Natural killer cell (primary cell): ENCODE data around the gene C1orf21. TPM values are rescaled to one million over a fixed set of nuclear protein-coding genes. Genes with fewer than 3 reads are reported as not detected.

Experiments
- ATAC-seq, 3 donors: fragments of 150-1000 bp in 2 of 3; fragments of 200-7000 bp in 1 of 3; cut with Tn5 transposase; 1 replicate in 1 of 3; 2 replicates in 2 of 3; pipeline ENCODE4 v1.10.0; 2021; ENCODE audit warnings: mild to moderate bottlenecking in 2 of 3, moderate library complexity in 2 of 3
- DNase-seq, 2 donors: peaks; one replicate each; pipeline versions ENCODE4 v3.0.0 to v3.0.0-alpha.2; 2013 to 2021; ENCODE audit warnings: mixed read lengths in 1 of 2
- H3K27ac ChIP-seq: one replicate; pipeline ENCODE4 v1.5.1; 2013; ENCODE audit warnings: mild to moderate bottlenecking, low read length
- H3K27me3 ChIP-seq: one replicate; pipeline ENCODE4 v1.6.1; 2013; ENCODE audit warnings: low read length; ENCODE audit not compliant: control insufficient read depth, insufficient read depth
- H3K36me3 ChIP-seq: one replicate; pipeline ENCODE4 v1.6.1; 2013; ENCODE audit warnings: low read length; ENCODE audit not compliant: control insufficient read depth, insufficient read depth
- H3K4me1 ChIP-seq: one replicate; pipeline ENCODE4 v1.6.1; 2013; ENCODE audit warnings: low read length; ENCODE audit not compliant: control insufficient read depth, insufficient read depth
- H3K4me3 ChIP-seq: one replicate; pipeline ENCODE4 v1.5.1; 2013; ENCODE audit warnings: low read length
- H3K9me3 ChIP-seq: one replicate; pipeline ENCODE4 v1.6.1; 2013; ENCODE audit warnings: low read length; ENCODE audit not compliant: control insufficient read depth, insufficient read depth
- H3K27ac Mint-ChIP-seq, 2 donors: one replicate each; pipeline ENCODE4 v1.8.0; 2022; ENCODE audit warnings: mild to moderate bottlenecking in 2 of 2, mixed read lengths in 2 of 2, moderate library complexity in 1 of 2
- H3K27me3 Mint-ChIP-seq, 2 donors: one replicate each; pipeline ENCODE4 v1.8.0; 2022; ENCODE audit warnings: low read depth in 2 of 2, mixed read lengths in 2 of 2
- H3K36me3 Mint-ChIP-seq: one replicate; pipeline ENCODE4 v1.8.0; 2022; ENCODE audit warnings: mixed read lengths
- H3K4me1 Mint-ChIP-seq, 2 donors: one replicate each; pipeline ENCODE4 v1.8.0; 2022; ENCODE audit warnings: mixed read lengths in 2 of 2
- H3K4me3 Mint-ChIP-seq: one replicate; pipeline ENCODE4 v1.8.0; 2022; ENCODE audit warnings: mild to moderate bottlenecking, moderate library complexity, mixed read lengths
- H3K9me3 Mint-ChIP-seq, 2 donors: one replicate each; pipeline ENCODE4 v1.8.0; 2022; ENCODE audit warnings: mixed read lengths in 2 of 2
- CTCF ChIP-seq: fragments of 200-600 bp; IDR thresholded peaks from one replicate; pipeline ENCODE4 v1.8.0; 2022; ENCODE audit warnings: antibody characterized with exemption
- WGBS: methylation state at CpG from one replicate; pipeline ENCODE4 v1.1.7; 2013; ENCODE audit warnings: missing lambda C conversion rate; ENCODE audit not compliant: insufficient coverage; 5-methylcytosine and 5-hydroxymethylcytosine counted together
- intact Hi-C: fragments of 100-400 bp; cut with micrococcal nuclease; formaldehyde crosslinking; loops from one replicate; pipeline ENCODE4 v1.14.2; 2022
- total RNA-seq, 4 donors: library from RNA; stranded (reverse); fragments of 120-200 nt in 1 of 4; gene quantifications; one replicate each; pipeline versions ENCODE4 v1.2.3 to v1.2.4, GENCODE V29; 2013 to 2022

The C1orf21 gene
- total RNA-seq, 3 donors from 2014 or later (not counting 1 experiment from before 2014, with no cell fraction given), result 84.3 to 111 (median 88.3) TPM

GRCh38 chr1:184366997-184367396 lies 19.8 kb upstream of the C1orf21 start:
- H3K4me3 Mint-ChIP-seq, result no peak overlapping the region
- Histone ChIP-seq H3K9me3 (no peaks in the 10 kb centered on the region), H3K27me3 (no peaks in the 10 kb centered on the region), H3K4me3 (no peak overlapping the region), H3K27ac (no peak overlapping the region), H3K4me1 (no peaks in the 10 kb centered on the region), H3K36me3 (no peaks in the 10 kb centered on the region)
- H3K9me3 Mint-ChIP-seq, result no peaks in the 10 kb centered on the region
- intact Hi-C loops, result no loop called here
- 88% methylated on average over 11 of the region's 11 CpGs for WGBS
- no peak for DNase-seq
- no peak overlapping the region for H3K27ac Mint-ChIP-seq
- no peaks in the 10 kb centered on the region for H3K4me1 Mint-ChIP-seq
- ATAC-seq, result no peak
- TF ChIP-seq CTCF, result no peak
- H3K36me3 Mint-ChIP-seq, result no peaks in the 10 kb centered on the region
- H3K27me3 Mint-ChIP-seq, result peaks cover 0 to 13% of the 10 kb centered on the region in 2 donors

GRCh38 chr1:184367427-184368038 lies 19.3 kb upstream of the C1orf21 start:
- no peak for TF ChIP-seq CTCF
- Mint-ChIP-seq H3K9me3 (no peaks in the 10 kb centered on the region), H3K36me3 (no peaks in the 10 kb centered on the region), H3K4me3 (no peak overlapping the region), H3K27me3 (peaks cover 0 to 13% of the 10 kb centered on the region in 2 donors), H3K27ac (no peak overlapping the region), H3K4me1 (no peaks in the 10 kb centered on the region)
- Histone ChIP-seq H3K36me3 (no peaks in the 10 kb centered on the region), H3K27ac (no peak overlapping the region), H3K4me1 (no peaks in the 10 kb centered on the region), H3K4me3 (no peak overlapping the region), H3K9me3 (no peaks in the 10 kb centered on the region), H3K27me3 (no peaks in the 10 kb centered on the region)
- intact Hi-C loops, result no loop called here
- DNase-seq (no peak), ATAC-seq (no peak)
- no CpG with 5 or more reads among the region's 1 CpG for WGBS

- no peak for TF ChIP-seq CTCF
- H3K4me3 ChIP-seq, result no peak overlapping the region
- no peaks in the 10 kb centered on the region for H3K9me3 Mint-ChIP-seq
- no peak overlapping the region for H3K27ac Mint-ChIP-seq
- no peaks in the 10 kb centered on the region for H3K27me3 ChIP-seq
- no peaks in the 10 kb centered on the region for H3K9me3 ChIP-seq
- no peaks in the 10 kb centered on the region for H3K36me3 ChIP-seq
- H3K27me3 Mint-ChIP-seq, result peaks cover 0 to 13% of the 10 kb centered on the region in 2 donors
- H3K4me1 Mint-ChIP-seq, result no peaks in the 10 kb centered on the region
- H3K27ac ChIP-seq, result no peak overlapping the region
- H3K4me1 ChIP-seq, result no peaks in the 10 kb centered on the region
- intact Hi-C loops, result no loop called here
- H3K4me3 Mint-ChIP-seq, result no peak overlapping the region
- 92% methylated on average over 1 of the region's 2 CpGs for WGBS
- no peaks in the 10 kb centered on the region for H3K36me3 Mint-ChIP-seq
- ATAC-seq (no peak), DNase-seq (no peak)
These were observed 18.5 kb upstream of the C1orf21 start for GRCh38 chr1:184368354-184368753.

- H3K9me3 Mint-ChIP-seq, result no peaks in the 10 kb centered on the region
These were observed 16.0 kb upstream of the C1orf21 start for GRCh38 chr1:184370850-184371249.

More at GRCh38 chr1:184370850-184371249, 16.0 kb upstream of the C1orf21 start:
- intact Hi-C loops, result no loop called here
- Mint-ChIP-seq H3K4me1 (no peaks in the 10 kb centered on the region), H3K27ac (no peak overlapping the region), H3K36me3 (no peaks in the 10 kb centered on the region), H3K4me3 (no peak overlapping the region), H3K27me3 (peaks cover 0 to 10% of the 10 kb centered on the region in 2 donors)
- Histone ChIP-seq H3K36me3 (no peaks in the 10 kb centered on the region), H3K4me1 (no peaks in the 10 kb centered on the region), H3K27ac (no peak overlapping the region), H3K4me3 (no peak overlapping the region), H3K27me3 (no peaks in the 10 kb centered on the region), H3K9me3 (no peaks in the 10 kb centered on the region)
- no peak for ATAC-seq
- no peak for TF ChIP-seq CTCF
- no peak for DNase-seq
- WGBS, result 86% methylated on average over 4 of the region's 4 CpGs
